HUES6 (cell line): ENCODE measurements around the gene TMIGD2.
A peak's percentile ranks its signal among the peaks of the same experiment; 100 is the strongest.
"Not testable (repeated sequence)": the region's sequence is repeated elsewhere in the genome, so short reads cannot be mapped to it uniquely, and the experiment has no call there.

Experiments
- H3K27ac ChIP-seq: 2 replicates; pipeline ENCODE4 v1.7.0; 2013; ENCODE audit warnings: low read depth, mild to moderate bottlenecking, low read length, inconsistent platforms
- H3K27me3 ChIP-seq: 2 replicates; pipeline ENCODE4 v1.6.1; 2013; ENCODE audit warnings: low read length; ENCODE audit not compliant: control insufficient read depth, insufficient read depth
- H3K36me3 ChIP-seq: 2 replicates; pipeline ENCODE4 v1.6.1; 2013; ENCODE audit warnings: low read length; ENCODE audit not compliant: control insufficient read depth, insufficient read depth
- H3K4me1 ChIP-seq: 2 replicates; pipeline ENCODE4 v1.6.1; 2013; ENCODE audit warnings: low read length; ENCODE audit not compliant: control insufficient read depth, insufficient read depth
- H3K4me3 ChIP-seq: 2 replicates; pipeline ENCODE4 v1.5.1; 2013; ENCODE audit warnings: low read depth, low read length
- H3K9ac ChIP-seq: one replicate; pipeline ENCODE4 v1.6.1; 2013; ENCODE audit warnings: mild to moderate bottlenecking, low read length
- H3K9me3 ChIP-seq: 2 replicates; pipeline ENCODE4 v1.6.1; 2013; ENCODE audit warnings: low read depth, low read length; ENCODE audit not compliant: control insufficient read depth, insufficient read depth

Gene TMIGD2

GRCh38 chr19:4338441-4339355 is 36.5 kb upstream of the TMIGD2 start, which contains the start of gene STAP2:
Gene STAP2 (minus strand): TSS chr19:4338827. CDS start chr19:4338753, 74 bp downstream.
- Histone ChIP-seq H3K27ac (no peak within 1 kb of the TSS), H3K27me3 (no peaks in the 10 kb centered on the region), H3K4me3 (peak within 1 kb of the TSS; percentile 51), H3K4me1 (peaks cover 9% of the 10 kb centered on the region), H3K9ac (peak within 1 kb of the TSS; percentile 6), H3K36me3 (peaks cover 13% of the 10 kb centered on the region), H3K9me3 (no peaks in the 10 kb centered on the region)

GRCh38 chr19:4337906-4338440 is 35.8 kb upstream of the TMIGD2 start:
- Histone ChIP-seq H3K4me3 (peak overlapping the region; percentile 51), H3K27me3 (no peaks in the 10 kb centered on the region), H3K27ac (no peak overlapping the region)

GRCh38 chr19:4334929-4335570 is 32.9 kb upstream of the TMIGD2 start:
- H3K9ac ChIP-seq: no peak overlapping the region
- no peaks in the 10 kb centered on the region for H3K9me3 ChIP-seq
- H3K4me3 ChIP-seq: no peak overlapping the region
- peaks cover 9% of the 10 kb centered on the region for H3K4me1 ChIP-seq
- H3K27ac ChIP-seq: no peak overlapping the region
- H3K36me3 ChIP-seq: peaks cover 13% of the 10 kb centered on the region
- H3K27me3 ChIP-seq: no peaks in the 10 kb centered on the region

More at GRCh38 chr19:4337906-4338440, 35.8 kb upstream of the TMIGD2 start:
- peaks cover 9% of the 10 kb centered on the region for H3K4me1 ChIP-seq
- H3K9ac ChIP-seq: peak overlapping the region; percentile 6
- no peaks in the 10 kb centered on the region for H3K9me3 ChIP-seq
- peaks cover 13% of the 10 kb centered on the region for H3K36me3 ChIP-seq

GRCh38 chr19:4329858-4330257 is 27.7 kb upstream of the TMIGD2 start:
- Histone ChIP-seq H3K4me1 (0 out of 2 replicates have a peak, but pooled peaks cover 3% of the 10 kb centered on the region), H3K4me3 (no peak overlapping the region), H3K9me3 (no peaks in the 10 kb centered on the region), H3K27me3 (no peaks in the 10 kb centered on the region), H3K9ac (no peak overlapping the region), H3K36me3 (peaks cover 6% of the 10 kb centered on the region), H3K27ac (no peak overlapping the region)

- H3K9ac ChIP-seq: peak overlapping the region; percentile 64
- H3K4me1 ChIP-seq, H3K9me3 ChIP-seq, H3K36me3 ChIP-seq, H3K27me3 ChIP-seq, H3K27ac ChIP-seq: not testable (repeated sequence)
- H3K4me3 ChIP-seq: peak overlapping the region; percentile 89
These were observed 26.9 kb upstream of the TMIGD2 start for GRCh38 chr19:4328991-4329681.

GRCh38 chr19:4328243-4328990 is 26.2 kb upstream of the TMIGD2 start:
- Histone ChIP-seq H3K27me3 (no peaks in the 10 kb centered on the region), H3K27ac (no peak overlapping the region), H3K4me1 (0 out of 2 replicates have a peak, but pooled peaks cover 3% of the 10 kb centered on the region), H3K9me3 (no peaks in the 10 kb centered on the region), H3K9ac (peak overlapping the region; percentile 64), H3K36me3 (peaks cover 7% of the 10 kb centered on the region; the same call in 1 of the 2 replicates), H3K4me3 (peak overlapping the region; percentile 89)

- peak overlapping the region; percentile 66 for H3K4me3 ChIP-seq
- H3K9me3 ChIP-seq: no peaks in the 10 kb centered on the region
- H3K27ac ChIP-seq: no peak overlapping the region
- H3K36me3 ChIP-seq: peaks cover 11% of the 10 kb centered on the region; the same call in 1 of the 2 replicates
- H3K4me1 ChIP-seq: 0 out of 2 replicates have a peak, but pooled peaks cover 3% of the 10 kb centered on the region
- no peaks in the 10 kb centered on the region for H3K27me3 ChIP-seq
- H3K9ac ChIP-seq: peak overlapping the region; percentile 34
These were observed 25.7 kb upstream of the TMIGD2 start for GRCh38 chr19:4327877-4328242.

- Histone ChIP-seq H3K4me3 (peak overlapping the region; percentile 66), H3K36me3 (peaks cover 12% of the 10 kb centered on the region; the same call in 1 of the 2 replicates), H3K4me1 (0 out of 2 replicates have a peak, but pooled peaks cover 3% of the 10 kb centered on the region), H3K9ac (peak overlapping the region; percentile 76), H3K9me3 (no peaks in the 10 kb centered on the region), H3K27ac (no peak overlapping the region), H3K27me3 (no peaks in the 10 kb centered on the region)
These were observed 25.2 kb upstream of the TMIGD2 start for GRCh38 chr19:4327252-4327876.

GRCh38 chr19:4326837-4327251 is 24.7 kb upstream of the TMIGD2 start:
- H3K27me3 ChIP-seq: no peaks in the 10 kb centered on the region
- H3K27ac ChIP-seq: no peak overlapping the region
- H3K9me3 ChIP-seq: no peaks in the 10 kb centered on the region
- H3K4me1 ChIP-seq: 0 out of 2 replicates have a peak, but pooled peaks cover 3% of the 10 kb centered on the region
- peak overlapping the region; percentile 66 for H3K4me3 ChIP-seq
- H3K36me3 ChIP-seq: peaks cover 12% of the 10 kb centered on the region; the same call in 1 of the 2 replicates
- peak overlapping the region; percentile 76 for H3K9ac ChIP-seq
